CD4-positive, alpha-beta T cell treated with Interleukin-15 for 4 hours (primary cell): ENCODE measurements around the gene NPRL2.
"Not testable (repeated sequence)": the region's sequence is repeated elsewhere in the genome, so short reads cannot be mapped to it uniquely, and the experiment has no call there.

ENCODE experiments used
- DNase-seq: peaks from one replicate; pipeline ENCODE4 v3.0.0-alpha.2; 2020; ENCODE audit warnings: low spot score

NPRL2 gene

GRCh38 chr3:50327129-50327528, 23.4 kb downstream of the NPRL2 start:
- DNase-seq, result no peak

- DNase-seq, result no peak
Measured at GRCh38 chr3:50326182-50326541, 24.4 kb downstream of the NPRL2 start.

- no peak for DNase-seq
Measured at GRCh38 chr3:50325497-50326181, 24.9 kb downstream of the NPRL2 start.

- DNase-seq, result no peak
Measured at GRCh38 chr3:50325113-50325480, 25.5 kb downstream of the NPRL2 start.

- peak; percentile 59 for DNase-seq
Measured at GRCh38 chr3:50324351-50325112, 26.0 kb downstream of the NPRL2 start.

- no peak for DNase-seq
Measured at GRCh38 chr3:50323614-50324199, 26.9 kb downstream of the NPRL2 start.

GRCh38 chr3:50323092-50323600, 27.4 kb downstream of the NPRL2 start:
- no peak for DNase-seq

- no peak for DNase-seq
Measured at GRCh38 chr3:50322386-50323091, 28.0 kb downstream of the NPRL2 start, which contains the start of gene HYAL2. Gene HYAL2, minus strand, starts transcription at chr3:50322745. Its CDS starts 2,256 bp downstream, at chr3:50320489.

- no peak for DNase-seq
Measured at GRCh38 chr3:50322115-50322385, 28.5 kb downstream of the NPRL2 start.

- peak; percentile 78 for DNase-seq
Measured at GRCh38 chr3:50321336-50322114, 29.1 kb downstream of the NPRL2 start.

GRCh38 chr3:50320853-50321335, 29.7 kb downstream of the NPRL2 start:
- DNase-seq, result peak; percentile 49

- no peak for DNase-seq
Measured at GRCh38 chr3:50319894-50320625, 30.5 kb downstream of the NPRL2 start.

- no peak for DNase-seq
Measured at GRCh38 chr3:50319181-50319893, 31.2 kb downstream of the NPRL2 start.

- no peak for DNase-seq
Measured at GRCh38 chr3:50318615-50319014, 32.0 kb downstream of the NPRL2 start.

- no peak for DNase-seq
Measured at GRCh38 chr3:50318163-50318562, 32.4 kb downstream of the NPRL2 start.

GRCh38 chr3:50317300-50317699, 33.3 kb downstream of the NPRL2 start:
- DNase-seq, result no peak

GRCh38 chr3:50316657-50317242, 33.8 kb downstream of the NPRL2 start:
- DNase-seq, result peak; percentile 87

- DNase-seq, result no peak
Measured at GRCh38 chr3:50314816-50315215, 35.8 kb downstream of the NPRL2 start.

GRCh38 chr3:50314342-50314741, 36.2 kb downstream of the NPRL2 start:
- no peak for DNase-seq

GRCh38 chr3:50312041-50312440, 38.5 kb downstream of the NPRL2 start:
- not testable (repeated sequence) for DNase-seq
